Measurements from ENCODE around the gene SLC18A3. TPM values are rescaled to one million over a fixed set of nuclear protein-coding genes. Genes with fewer than 3 reads are reported as not detected.

Gene SLC18A3
- total RNA-seq, 4 donors from 2014 or later = not detected

- TF ChIP-seq EP300 (IDR thresholded peaks at IDR 0.05) = no peak
- no peak for DNase-seq (ENCODE audit: low spot score in 2 of 2)
- Histone ChIP-seq H3K9me3 (no peaks in the 10 kb centered on the region), H3K4me1 (no peaks in the 10 kb centered on the region), H3K36me3 (no peaks in the 10 kb centered on the region), H3K27ac (no peak overlapping the region), H3K27me3 (peaks cover 0 to 12% of the 10 kb centered on the region in 2 donors), H3K4me3 (no peak overlapping the region)
- WGBS, 2 donors = 75 to 78% methylated on average over 4 of the region's 4 CpGs
Observed at GRCh38 chr10:49598986-49599385, 11.1 kb upstream of the SLC18A3 start.

- H3K4me3 ChIP-seq = no peak overlapping the region
- H3K9me3 ChIP-seq = no peaks in the 10 kb centered on the region
- WGBS, 2 donors = 69 to 72% methylated on average over 3 of the region's 3 CpGs
- no peaks in the 10 kb centered on the region for H3K36me3 ChIP-seq
- no peak for DNase-seq (ENCODE audit: low spot score in 2 of 2)
- H3K27me3 ChIP-seq = peaks cover 0 to 17% of the 10 kb centered on the region in 2 donors
- TF ChIP-seq EP300 (IDR thresholded peaks at IDR 0.05) (no peak), CTCF (IDR thresholded peaks at IDR 0.05) (no peak), POLR2A (IDR thresholded peaks at IDR 0.05) (no peak)
- no peak overlapping the region for H3K27ac ChIP-seq
- H3K4me1 ChIP-seq = no peaks in the 10 kb centered on the region
Observed at GRCh38 chr10:49599546-49599945, 10.6 kb upstream of the SLC18A3 start.

GRCh38 chr10:49600046-49600445, 10.1 kb upstream of the SLC18A3 start:
- TF ChIP-seq POLR2A (IDR thresholded peaks at IDR 0.05) = no peak
- TF ChIP-seq CTCF (IDR thresholded peaks at IDR 0.05) = no peak
- no peak for TF ChIP-seq EP300 (IDR thresholded peaks at IDR 0.05)
- H3K4me3 ChIP-seq = no peak overlapping the region
- no peak for DNase-seq (ENCODE audit: low spot score in 2 of 2)
- H3K36me3 ChIP-seq = no peaks in the 10 kb centered on the region
- H3K9me3 ChIP-seq = peaks cover 0 to 1% (median 0%) of the 10 kb centered on the region in 4 donors
- H3K27me3 ChIP-seq = peaks cover 0 to 22% of the 10 kb centered on the region in 2 donors
- no peak overlapping the region for H3K27ac ChIP-seq
- no peaks in the 10 kb centered on the region for H3K4me1 ChIP-seq
- WGBS, 2 donors = 79 to 85% methylated on average over 8 of the region's 8 CpGs

GRCh38 chr10:49600781-49601400, 9.2 kb upstream of the SLC18A3 start:
- H3K4me3 ChIP-seq = no peak overlapping the region
- H3K27ac ChIP-seq = no peak overlapping the region
- no peak for DNase-seq (ENCODE audit: low spot score in 2 of 2)
- H3K4me1 ChIP-seq = no peaks in the 10 kb centered on the region
- no peaks in the 10 kb centered on the region for H3K36me3 ChIP-seq
- WGBS, 2 donors = 70 to 82% methylated on average over 4 of the region's 4 CpGs
- peaks cover 0 to 29% of the 10 kb centered on the region in 2 donors for H3K27me3 ChIP-seq
- peaks cover 0 to 5% (median 0%) of the 10 kb centered on the region in 4 donors for H3K9me3 ChIP-seq
- TF ChIP-seq POLR2A (IDR thresholded peaks at IDR 0.05) = no peak
- no peak for TF ChIP-seq EP300 (IDR thresholded peaks at IDR 0.05)
- no peak for TF ChIP-seq CTCF (IDR thresholded peaks at IDR 0.05)

GRCh38 chr10:49601857-49602256, 8.3 kb upstream of the SLC18A3 start:
- peaks cover 0 to 2% (median 0%) of the 10 kb centered on the region in 4 donors for H3K4me1 ChIP-seq
- no peak overlapping the region for H3K4me3 ChIP-seq
- H3K27me3 ChIP-seq = peaks cover 0 to 36% of the 10 kb centered on the region in 2 donors
- H3K27ac ChIP-seq = no peak overlapping the region
- H3K9me3 ChIP-seq = peaks cover 0 to 5% (median 0%) of the 10 kb centered on the region in 4 donors
- H3K36me3 ChIP-seq = no peaks in the 10 kb centered on the region
- WGBS, 2 donors = 77 to 83% methylated on average over 6 to 7 of the region's 7 CpGs
- TF ChIP-seq POLR2A (IDR thresholded peaks at IDR 0.05) = no peak
- TF ChIP-seq CTCF (IDR thresholded peaks at IDR 0.05) = no peak
- TF ChIP-seq EP300 (IDR thresholded peaks at IDR 0.05) = no peak
- DNase-seq (ENCODE audit: low spot score in 2 of 2) = no peak

All from tibial nerve (tissue), 4 donors.